ENCODE data around the gene PEA15. TPM values are rescaled to one million over a fixed set of nuclear protein-coding genes. Genes with fewer than 3 reads are reported as not detected.
A peak's percentile ranks its signal among the peaks of the same experiment; 100 is the strongest.

PEA15 gene
- total and polyA plus RNA-seq, 2 of the 8 experiments (the other 6 are each of a cell fraction or from before 2014, with no cell fraction given) = 71.3 to 75.1 TPM

- no peak overlapping the region for H3K23ac ChIP-seq (ENCODE audit: insufficient read length)
- peak overlapping the region; percentile 14 to 60; a peak in 3 of 4 replicates for H3K4me2 ChIP-seq (ENCODE audit: insufficient read depth in 1 of 2, low read depth in 2 of 2, low read length in 2 of 2)
- H3K9me3 ChIP-seq (ENCODE audit: insufficient read depth in 2 of 2, low read depth in 1 of 2, low read length in 1 of 2) = no peaks in the 10 kb centered on the region
- no peak overlapping the region for H3K56ac ChIP-seq (replicated peaks; ENCODE audit: insufficient read length, low read depth, low read length)
- peaks cover 0 to 2% (median under 1%) of the 10 kb centered on the region in 4 experiments; a peak in 2 of 7 replicates for H3K27me3 ChIP-seq (replicated peaks in 1 of 4; ENCODE audit: control insufficient read depth in 3 of 4, extremely low read depth in 1 of 4, insufficient read depth in 3 of 4, low read length in 3 of 4)
- peaks cover 12 to 28% (median 22%) of the 10 kb centered on the region in 4 experiments; a peak in 6 of 7 replicates for H3K4me1 ChIP-seq (replicated peaks in 1 of 4; ENCODE audit: control insufficient read depth in 3 of 4, insufficient read depth in 4 of 4, low read length in 3 of 4)
- no peak overlapping the region for H3K9ac ChIP-seq (replicated peaks in 1 of 4; ENCODE audit: extremely low read depth in 1 of 4, low read depth in 3 of 4, low read length in 3 of 4)
- H2BK5ac ChIP-seq (ENCODE audit: low read depth, low read length) = peak overlapping the region; percentile 98; the same call in 1 of the 2 replicates
- H2BK20ac ChIP-seq (ENCODE audit: low read length) = peak overlapping the region; percentile 94; the same call in 1 of the 2 replicates
- H2AFZ ChIP-seq (ENCODE audit: low read length) = no peak overlapping the region
- no peak overlapping the region for H4K5ac ChIP-seq (ENCODE audit: insufficient read length, low read depth, low read length)
- H4K91ac ChIP-seq (replicated peaks; ENCODE audit: insufficient read length, low read length) = peak overlapping the region; percentile 79
- no peak overlapping the region for H2BK15ac ChIP-seq (ENCODE audit: low read length)
- H3K4ac ChIP-seq (replicated peaks; ENCODE audit: insufficient read length, low read depth, low read length) = peak overlapping the region; percentile 42
- peak overlapping the region in 3 of 4 experiments; percentile 7 to 50 (median 13); a peak in 5 of 8 replicates for H3K4me3 ChIP-seq (ENCODE audit: extremely low read depth in 1 of 4, insufficient read depth in 2 of 4, low read depth in 3 of 4, low read length in 4 of 4)
- DNase-seq (ENCODE audit: low read depth in 1 of 2, low spot score in 2 of 2) (peak in 1 of 2 experiments; percentile 61), FAIRE-seq (no peak)
- WGBS, 2 experiments (ENCODE audit: extremely low coverage in 1 of 2, insufficient coverage in 1 of 2, insufficient read length in 1 of 2, insufficient replicate concordance in 2 of 2, low coverage in 1 of 2, low lambda C conversion rate in 2 of 2, missing lambda C conversion rate in 1 of 2) = 39% methylated on average over 13 of the region's 13 CpGs; no CpG with 5 or more reads in 1 of the 2 experiments
- H3K36me3 ChIP-seq (ENCODE audit: control insufficient read depth in 2 of 4, insufficient read depth in 4 of 4, low read length in 3 of 4) = no peaks in the 10 kb centered on the region
- no peak overlapping the region for H3K14ac ChIP-seq (ENCODE audit: insufficient read length)
- no peak overlapping the region for H3K27ac ChIP-seq (ENCODE audit: low read depth, low read length)
- peak overlapping the region; percentile 58 for H2BK120ac ChIP-seq (replicated peaks; ENCODE audit: low read depth, low read length)
- peaks cover 3% of the 10 kb centered on the region; the same call in 1 of the 2 replicates for H3K23me2 ChIP-seq (ENCODE audit: low read depth, low read length)
- peak overlapping the region; percentile 99 for H2BK12ac ChIP-seq (ENCODE audit: low read depth, low read length)
- H3K79me1 ChIP-seq (ENCODE audit: low read depth, low read length) = no peaks in the 10 kb centered on the region
- no peak overlapping the region for H4K8ac ChIP-seq (ENCODE audit: extremely low read depth, insufficient read depth, low read length)
- no peaks in the 10 kb centered on the region for H3K79me2 ChIP-seq (ENCODE audit: control insufficient read depth in 1 of 2, insufficient read depth in 2 of 2, low read length in 2 of 2)
- POLR2A ChIA-PET (ENCODE audit: partially characterized antibody) = interaction anchor here (0.7 to 11.8 kb wide), 29 partner anchors 8 to 232 kb away, joined by 3 to 107 read pairs (median 4); partner anchors contain the start of genes ATP1A4, CASQ1, DCAF8 and IGSF8
- H3K18ac ChIP-seq (ENCODE audit: extremely low read depth, low read length) = 0 out of 2 replicates have a peak overlapping the region, but pooled peaks have one; percentile 12
- H4K20me1 ChIP-seq (replicated peaks in 1 of 2; ENCODE audit: control insufficient read depth in 1 of 2, insufficient read depth in 2 of 2, low read length in 2 of 2) = no peaks in the 10 kb centered on the region
- H2AK5ac ChIP-seq (ENCODE audit: low read depth, low read length) = peak overlapping the region; percentile 83; the same call in 1 of the 2 replicates
- CTCF ChIA-PET (ENCODE audit: partially characterized antibody) = interaction anchor here (0.6 to 18.4 kb wide), 29 partner anchors 9 to 123 kb away, joined by 3 to 257 read pairs (median 5); partner anchors contain the start of genes ATP1A2, CASQ1, IGSF8 and KCNJ9
- TF ChIP-seq CTCF (IDR thresholded peaks at IDR 0.05; ENCODE audit: control extremely low read depth in 1 of 3, insufficient read depth in 1 of 3, low read depth in 1 of 3, low read length in 3 of 3) (peak; percentile 20 to 47 (median 42)), GTF2F1 (IDR thresholded peaks at IDR 0.05; ENCODE audit: borderline replicate concordance, low read depth, low read length) (no peak), RAD21 (IDR thresholded peaks at IDR 0.05 in 1 of 2, conservative IDR thresholded peaks at IDR 0.05 in 1 of 2; ENCODE audit: low read depth in 2 of 2, low read length in 2 of 2) (peak; percentile 57 to 66), TBP (IDR thresholded peaks at IDR 0.05; ENCODE audit: low read depth, low read length) (0 out of 2 replicates have a peak, but pooled peaks have one; percentile 29), SIN3A (conservative IDR thresholded peaks at IDR 0.05 in 1 of 2, IDR thresholded peaks at IDR 0.05 in 1 of 2; ENCODE audit: low read depth in 1 of 2, low read length in 2 of 2) (peak in 1 of 2 experiments; percentile 44; a peak in 1 of 4 replicates), NANOG (IDR thresholded peaks at IDR 0.05; ENCODE audit: insufficient read depth, low read depth, low read length, poor library complexity, severe bottlenecking) (no peak), KDM5A (IDR thresholded peaks at IDR 0.05; ENCODE audit: low read length) (no peak)
Measured at GRCh38 chr1:160168609-160169369, 36.4 kb upstream of the PEA15 start.
